Left colon (tissue), 2 donors: ENCODE measurements around the gene RASGRP4. TPM values are rescaled to one million over a fixed set of nuclear protein-coding genes. Genes with fewer than 3 reads are reported as not detected.

ENCODE experiments used
- ATAC-seq: fragments of 200-7000 bp; cut with Tn5 transposase; one replicate; pipeline ENCODE4 v1.9.1; 2020; ENCODE audit warnings: mild to moderate bottlenecking, moderate library complexity
- DNase-seq, 2 donors: peaks; one replicate each; pipeline ENCODE4 v3.0.0-alpha.2; 2020
- intact Hi-C, 2 donors: fragments of 100-400 bp; cut with DNase I in 1 of 2; cut with micrococcal nuclease in 1 of 2; formaldehyde crosslinking; loops; one replicate each; pipeline versions ENCODE4 v1.11.2 to v1.14.0; 2022; cut with DNase I, micrococcal nuclease
- total RNA-seq, 2 donors: library from RNA; stranded (reverse); fragmentation: NEBNext Ultra II Directional; extraction: Animal tissue kit (Norgen Biotek cat#: 25700); gene quantifications; one replicate each; pipeline ENCODE4 v1.2.1, GENCODE V29; 2021
- donor health status: DM: no; HTN: no; CAD: no.
- donor health status: DM: yes; HTN: yes; CAD: no.

Gene RASGRP4
- total RNA-seq, 2 donors from 2014 or later: 0.49 to 1.8 TPM

DNA sequence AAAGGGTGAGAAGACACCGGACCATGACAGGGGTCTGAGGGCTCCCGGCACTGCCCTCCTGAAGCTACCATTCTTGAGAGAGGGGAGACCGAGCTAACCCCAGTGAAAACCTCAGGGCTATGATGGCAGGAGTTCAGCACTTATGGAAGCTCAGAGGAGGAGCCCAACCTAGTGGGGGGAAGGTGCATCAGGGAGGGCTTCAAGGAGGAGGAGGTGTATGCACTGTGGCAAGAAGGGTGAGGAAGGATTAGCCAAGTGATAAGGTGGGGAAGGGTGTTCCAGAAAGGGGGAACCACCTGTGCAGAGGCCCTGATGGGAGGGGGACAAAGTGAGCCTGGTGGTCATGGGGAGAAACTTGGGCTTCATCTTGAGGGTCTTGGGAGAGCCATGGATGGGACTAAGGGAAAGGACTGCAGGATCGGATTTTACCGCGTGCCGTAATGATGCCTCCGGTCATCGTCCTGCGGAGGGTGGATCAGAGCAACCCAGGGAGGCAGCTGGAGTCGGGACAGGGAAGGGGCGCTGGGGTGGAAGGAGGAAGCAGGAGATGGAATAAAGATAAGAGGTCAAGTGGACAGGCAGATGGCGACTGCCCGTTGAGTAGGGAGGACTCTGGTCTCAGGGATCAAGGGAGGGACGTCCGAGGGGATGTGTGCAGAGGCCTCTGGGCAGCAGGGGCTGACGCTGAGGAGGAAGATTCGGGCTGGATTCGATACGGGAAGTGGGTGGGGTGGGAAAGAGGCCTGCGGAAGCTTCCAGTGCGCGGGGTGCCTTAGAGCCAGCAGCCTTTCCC lies 65.0 kb downstream of the RASGRP4 start:
- intact Hi-C loops: no loop called here
- ATAC-seq (peak; percentile 10), DNase-seq (no peak)

DNA sequence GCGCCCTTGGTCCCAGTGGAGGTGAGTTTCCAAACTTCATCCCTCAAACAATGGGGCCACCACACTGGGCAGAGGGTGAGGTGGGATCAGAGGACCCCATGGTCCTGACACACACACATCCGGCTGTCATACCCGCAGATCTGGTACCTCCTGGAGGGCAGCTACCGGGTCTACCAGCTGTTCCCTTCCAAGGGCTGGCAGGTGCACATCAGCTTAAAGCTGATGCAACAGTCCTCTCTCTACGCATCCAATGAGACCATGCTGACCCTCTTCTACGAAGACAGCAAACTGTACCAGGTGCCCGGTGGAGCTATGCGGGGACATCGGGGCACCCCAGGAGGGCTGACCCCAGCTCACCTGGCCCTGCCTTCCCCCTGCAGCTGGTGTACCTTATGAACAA lies 65.7 kb downstream of the RASGRP4 start:
- intact Hi-C loops: no loop called here
- ATAC-seq (no peak), DNase-seq (no peak)

DNA sequence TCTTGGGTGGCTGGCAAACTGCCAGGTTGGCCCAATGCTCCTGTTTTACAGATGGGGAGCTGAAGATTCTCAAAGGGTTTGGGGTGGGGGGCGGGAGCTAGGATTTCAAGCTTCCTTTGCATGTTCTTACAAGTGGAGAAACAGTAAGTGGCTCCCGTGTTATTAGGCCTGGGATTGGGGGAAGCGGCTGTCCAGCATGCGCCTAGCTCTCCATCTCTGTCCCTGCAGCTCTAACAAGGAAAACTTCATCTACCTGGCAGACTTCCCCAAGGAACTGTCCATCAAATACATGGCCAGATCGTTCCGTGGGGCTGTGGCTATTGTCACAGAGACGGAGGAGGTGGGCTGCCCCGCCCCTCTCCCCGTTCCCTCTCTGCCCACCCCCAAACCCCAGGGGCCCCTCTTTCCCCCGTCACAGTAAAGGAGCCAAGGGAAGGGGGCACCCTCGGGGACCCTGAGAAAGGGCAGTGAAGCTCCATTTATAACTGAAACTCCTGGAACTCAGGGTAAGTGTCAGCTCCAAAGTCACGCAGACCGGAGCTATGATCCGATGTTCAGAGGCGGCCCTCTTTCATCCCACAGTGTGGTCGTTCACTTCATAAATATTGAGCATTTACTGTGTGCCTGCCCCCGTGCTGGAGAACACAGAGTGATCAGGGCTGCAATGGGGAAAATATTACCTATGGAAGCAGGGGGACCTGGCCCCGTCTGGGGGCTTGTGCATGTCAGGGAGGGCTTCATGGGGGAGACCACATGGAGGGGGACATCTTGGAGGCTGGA lies 66.6 kb downstream of the RASGRP4 start:
- intact Hi-C loops: no loop called here
- DNase-seq (no peak), ATAC-seq (no peak)

Other genes with a start within 250 kb of the RASGRP4 start
- gene DPF1, start 202.0 kb downstream of the RASGRP4 start, total RNA-seq: not detected
- 10 to 100 TPM in 1 of 2 donors, 1 to 10 TPM in 1; 7.1 to 38.3 TPM for gene PPP1R14A, start 169.8 kb downstream of the RASGRP4 start, total RNA-seq
- 100 to 1,000 TPM; 852 to 964 TPM for gene SPINT2, start 161.6 kb downstream of the RASGRP4 start, total RNA-seq
- gene C19orf33, start 122.0 kb downstream of the RASGRP4 start, total RNA-seq: 100 to 1,000 TPM; 276 to 333 TPM
- 10 to 100 TPM; 24.1 to 27.6 TPM for gene YIF1B, start 110.3 kb downstream of the RASGRP4 start, total RNA-seq
- 10 to 100 TPM; 27.2 to 32.7 TPM for gene KCNK6, start 106.4 kb downstream of the RASGRP4 start, total RNA-seq
- gene CATSPERG, start 90.4 kb downstream of the RASGRP4 start, total RNA-seq: 1 to 10 TPM; 6.7 to 8.5 TPM
- 100 to 1,000 TPM; 129 to 136 TPM for gene PSMD8, start 51.6 kb downstream of the RASGRP4 start, total RNA-seq
- under 1 TPM in 1 of 2 donors, not detected in 1; 0.37 TPM for gene GGN, start 38.2 kb downstream of the RASGRP4 start, total RNA-seq
- 1 to 10 TPM in 1 of 2 donors, under 1 TPM in 1; 0.28 to 1.6 TPM for gene SPRED3, start 37.5 kb downstream of the RASGRP4 start, total RNA-seq
- gene FAM98C, start 23.1 kb downstream of the RASGRP4 start, total RNA-seq: 10 to 100 TPM; 33.2 to 37.4 TPM
- gene RYR1, start 7.5 kb upstream of the RASGRP4 start, total RNA-seq: 1 to 10 TPM in 1 of 2 donors, under 1 TPM in 1; 0.76 to 1.7 TPM
- gene MAP4K1, start 191.7 kb upstream of the RASGRP4 start, total RNA-seq: 1 to 10 TPM; 2.9 to 6.6 TPM
- gene EIF3K, start 193.0 kb upstream of the RASGRP4 start, total RNA-seq: 100 to 1,000 TPM; 343 to 430 TPM
- 1,000 to 10,000 TPM in 1 of 2 donors, 100 to 1,000 TPM in 1; 971 to 1,150 TPM for gene ACTN4, start 221.4 kb upstream of the RASGRP4 start, total RNA-seq